H9 (cell line): ENCODE data around the gene RRBP1. TPM values are rescaled to one million over a fixed set of nuclear protein-coding genes. Genes with fewer than 3 reads are reported as not detected.

Source experiments
- DNase-seq: peaks from one replicate; pipeline ENCODE4 v3.0.0-alpha.2; 2017
- H2AFZ ChIP-seq: one replicate; pipeline ENCODE4 v1.6.1; 2013; ENCODE audit warnings: mild to moderate bottlenecking, low read length, control low read depth, moderate library complexity
- H2AK5ac ChIP-seq: 2 replicates; pipeline ENCODE4 v1.6.1; 2013; ENCODE audit warnings: low read length, control low read depth, mixed read lengths; ENCODE audit not compliant: insufficient read length
- H2BK120ac ChIP-seq: one replicate; pipeline ENCODE4 v1.6.1; 2013; ENCODE audit warnings: low read depth, mild to moderate bottlenecking, low read length, control low read depth, inconsistent platforms; ENCODE audit not compliant: poor library complexity, severe bottlenecking
- H2BK12ac ChIP-seq: 2 replicates; pipeline ENCODE4 v1.6.1; 2013; ENCODE audit warnings: low read length, control low read depth, mixed read lengths, low read depth; ENCODE audit not compliant: insufficient read length
- H2BK15ac ChIP-seq: 2 replicates; pipeline ENCODE4 v1.6.1; 2013; ENCODE audit warnings: low read depth, low read length, control low read depth
- H2BK20ac ChIP-seq: one replicate; pipeline ENCODE4 v1.6.1; 2013; ENCODE audit warnings: low read depth, mild to moderate bottlenecking, low read length, control low read depth, inconsistent platforms; ENCODE audit not compliant: poor library complexity, severe bottlenecking
- H2BK5ac ChIP-seq: 2 replicates; pipeline ENCODE4 v1.6.1; 2013; ENCODE audit warnings: low read length, control low read depth, mixed read lengths; ENCODE audit not compliant: insufficient read length
- H3K14ac ChIP-seq: 2 replicates; pipeline ENCODE4 v1.6.1; 2013; ENCODE audit warnings: low read length, control low read depth; ENCODE audit not compliant: insufficient read depth
- H3K18ac ChIP-seq: 2 replicates; pipeline ENCODE4 v1.6.1; 2013; ENCODE audit warnings: low read depth, mild to moderate bottlenecking, mixed read lengths, low read length, control low read depth; ENCODE audit not compliant: insufficient read length
- H3K23ac ChIP-seq: 2 replicates; pipeline ENCODE4 v1.6.1; 2013; ENCODE audit warnings: low read length, control low read depth, mixed read lengths, low read depth; ENCODE audit not compliant: insufficient read length
- H3K23me2 ChIP-seq: 2 replicates; pipeline ENCODE4 v1.6.1; 2013; ENCODE audit warnings: low read depth, mild to moderate bottlenecking, mixed read lengths, low read length, control low read depth; ENCODE audit not compliant: insufficient read length, poor library complexity, severe bottlenecking
- H3K27ac ChIP-seq: 2 replicates; pipeline ENCODE4 v1.5.1; 2013; ENCODE audit warnings: low read length, control low read depth, mixed read lengths, low read depth; ENCODE audit not compliant: insufficient read length
- H3K27me3 ChIP-seq: 2 replicates; pipeline ENCODE4 v1.6.1; 2013; ENCODE audit warnings: low read length, control low read depth, inconsistent platforms; ENCODE audit not compliant: insufficient read depth
- H3K4ac ChIP-seq: 2 replicates; pipeline ENCODE4 v1.6.1; 2013; ENCODE audit warnings: low read depth, mild to moderate bottlenecking, control low read depth, inconsistent platforms, low read length, moderate library complexity
- H3K4me1 ChIP-seq: 2 replicates; pipeline ENCODE4 v1.6.1; 2013; ENCODE audit warnings: low read length, control low read depth, inconsistent platforms; ENCODE audit not compliant: insufficient read depth
- H3K4me2 ChIP-seq: 2 replicates; pipeline ENCODE4 v1.6.1; 2013; ENCODE audit warnings: low read length, control low read depth, mixed read lengths; ENCODE audit not compliant: insufficient read length, insufficient read depth
- H3K56ac ChIP-seq: 2 replicates; pipeline ENCODE4 v1.6.1; 2013; ENCODE audit warnings: low read depth, mild to moderate bottlenecking, mixed read lengths, low read length, control low read depth; ENCODE audit not compliant: insufficient read length
- H3K79me1 ChIP-seq: 2 replicates; pipeline ENCODE4 v1.6.1; 2013; ENCODE audit warnings: low read depth, mild to moderate bottlenecking, moderate library complexity, low read length, control low read depth, inconsistent platforms; ENCODE audit not compliant: insufficient read depth, poor library complexity, severe bottlenecking
- H3K79me2 ChIP-seq: 2 replicates; pipeline ENCODE4 v1.6.1; 2013; ENCODE audit warnings: low read length, control low read depth, inconsistent platforms; ENCODE audit not compliant: insufficient read depth
- H3K9ac ChIP-seq: 2 replicates; pipeline ENCODE4 v1.6.1; 2013; ENCODE audit warnings: low read length, control low read depth, mixed read lengths; ENCODE audit not compliant: insufficient read length; ENCODE audit errors: extremely low read depth
- H3K9me3 ChIP-seq: one replicate; pipeline ENCODE4 v1.6.1; 2013; ENCODE audit warnings: low read depth, low read length, inconsistent platforms; ENCODE audit not compliant: control insufficient read depth
- H3T11ph ChIP-seq: one replicate; pipeline ENCODE4 v1.6.1; 2013; ENCODE audit warnings: mild to moderate bottlenecking, low read length, control low read depth, inconsistent platforms
- H4K20me1 ChIP-seq: one replicate; pipeline ENCODE4 v1.6.1; 2013; ENCODE audit not compliant: control insufficient read depth, insufficient read length, insufficient read depth
- H4K5ac ChIP-seq: 2 replicates; pipeline ENCODE4 v1.6.1; 2013; ENCODE audit warnings: low read depth, mild to moderate bottlenecking, mixed read lengths, low read length, control low read depth; ENCODE audit not compliant: insufficient read length
- H4K8ac ChIP-seq: replicated peaks from 2 replicates; pipeline ENCODE4 v1.6.1; 2013; ENCODE audit warnings: low read length, control low read depth, mixed read lengths, low read depth; ENCODE audit not compliant: insufficient read length
- H4K91ac ChIP-seq: 2 replicates; pipeline ENCODE4 v1.6.1; 2013; ENCODE audit warnings: low read depth, mild to moderate bottlenecking, moderate library complexity, mixed read lengths, low read length, control low read depth; ENCODE audit not compliant: insufficient read length
- H3K27ac Mint-ChIP-seq, 3 experiments: 2 replicates in 2 of 3; 3 replicates in 1 of 3; pipeline ENCODE4 v1.8.0; 2020 to 2021; ENCODE audit warnings: mixed read lengths in 3 of 3, mild to moderate bottlenecking in 1 of 3, moderate library complexity in 1 of 3
- H3K27me3 Mint-ChIP-seq: 2 replicates; pipeline ENCODE4 v1.8.0; 2021; ENCODE audit warnings: low read depth, mild to moderate bottlenecking, moderate library complexity, mixed read lengths
- H3K36me3 Mint-ChIP-seq, 3 experiments: 2 replicates in 2 of 3; 3 replicates in 1 of 3; pipeline ENCODE4 v1.8.0; 2020 to 2021; ENCODE audit warnings: low read depth in 3 of 3, mixed read lengths in 3 of 3; ENCODE audit not compliant: insufficient read depth in 1 of 3
- H3K4me1 Mint-ChIP-seq, 2 experiments: 2 replicates each; pipeline ENCODE4 v1.8.0; 2020; ENCODE audit warnings: mixed read lengths in 2 of 2
- H3K4me3 Mint-ChIP-seq, 2 experiments: 2 replicates in 1 of 2; 3 replicates in 1 of 2; pipeline ENCODE4 v1.8.0; 2020 to 2021; ENCODE audit warnings: mild to moderate bottlenecking in 2 of 2, mixed read lengths in 2 of 2, moderate library complexity in 1 of 2
- H3K9me3 Mint-ChIP-seq, 2 experiments: 2 replicates in 1 of 2; 3 replicates in 1 of 2; pipeline ENCODE4 v1.8.0; 2020; ENCODE audit warnings: mild to moderate bottlenecking in 2 of 2, mixed read lengths in 2 of 2, moderate library complexity in 1 of 2
- WGBS: extraction: QIAGEN DNeasy Blood & Tissue Kit; methylation state at CpG from one replicate; pipeline ENCODE4 v1.1.7; 2013; ENCODE audit warnings: missing lambda C conversion rate, low lambda C conversion rate, mixed read lengths; ENCODE audit not compliant: insufficient read length; ENCODE audit errors: extremely low coverage; 5-methylcytosine and 5-hydroxymethylcytosine counted together
- total RNA-seq: library from RNA; stranded (reverse); gene quantifications from 2 replicates; pipeline ENCODE4 v1.2.1, GENCODE V29; 2021
- TF ChIP-seq, protein P1 (sequence below): fragments of 200-600 bp; sonication (generic); conservative IDR thresholded peaks from 3 replicates; pipeline ENCODE4 v1.8.0; 2021; ENCODE audit warnings: antibody characterized with exemption, mild to moderate bottlenecking

RRBP1 gene
- total RNA-seq, 1 experiment from 2014 or later: 97.8 TPM

GRCh38 chr20:17725094-17725835, 43.2 kb upstream of the RRBP1 start:
- WGBS: no CpG with 5 or more reads among the region's 13 CpGs
- no peaks in the 10 kb centered on the region for H3K9me3 ChIP-seq
- no peak overlapping the region for H2BK20ac ChIP-seq
- H3K4me1 Mint-ChIP-seq: peaks cover 8 to 12% of the 10 kb centered on the region in 2 experiments
- no peak overlapping the region for H3K4me2 ChIP-seq
- no peaks in the 10 kb centered on the region; a peak in 1 of 5 replicates for H3K9me3 Mint-ChIP-seq
- H2BK5ac ChIP-seq: no peak overlapping the region
- no peak overlapping the region for H4K8ac ChIP-seq
- H3K14ac ChIP-seq: no peak overlapping the region
- H2BK120ac ChIP-seq: no peak overlapping the region
- H2AK5ac ChIP-seq: no peak overlapping the region
- no peaks in the 10 kb centered on the region for H3K79me2 ChIP-seq
- no peaks in the 10 kb centered on the region for H3K79me1 ChIP-seq
- no peak overlapping the region for H3K9ac ChIP-seq
- H2AFZ ChIP-seq: no peak overlapping the region
- H3K56ac ChIP-seq: no peak overlapping the region
- H2BK15ac ChIP-seq: no peak overlapping the region
- no peaks in the 10 kb centered on the region for H3K4me1 ChIP-seq
- DNase-seq: no peak
- no peak overlapping the region for H3K23ac ChIP-seq
- H3K23me2 ChIP-seq: no peaks in the 10 kb centered on the region
- H2BK12ac ChIP-seq: no peak overlapping the region
- no peak overlapping the region for H4K5ac ChIP-seq
- H3K4ac ChIP-seq: no peak overlapping the region
- no peak overlapping the region for H3K4me3 Mint-ChIP-seq
- no peak overlapping the region for H3T11ph ChIP-seq
- no peak overlapping the region for H3K27ac ChIP-seq
- H3K18ac ChIP-seq: no peak overlapping the region
- H4K20me1 ChIP-seq: no peaks in the 10 kb centered on the region
- H3K27me3 ChIP-seq: no peaks in the 10 kb centered on the region
- H4K91ac ChIP-seq: no peak overlapping the region
- TF ChIP-seq, protein P1, sequence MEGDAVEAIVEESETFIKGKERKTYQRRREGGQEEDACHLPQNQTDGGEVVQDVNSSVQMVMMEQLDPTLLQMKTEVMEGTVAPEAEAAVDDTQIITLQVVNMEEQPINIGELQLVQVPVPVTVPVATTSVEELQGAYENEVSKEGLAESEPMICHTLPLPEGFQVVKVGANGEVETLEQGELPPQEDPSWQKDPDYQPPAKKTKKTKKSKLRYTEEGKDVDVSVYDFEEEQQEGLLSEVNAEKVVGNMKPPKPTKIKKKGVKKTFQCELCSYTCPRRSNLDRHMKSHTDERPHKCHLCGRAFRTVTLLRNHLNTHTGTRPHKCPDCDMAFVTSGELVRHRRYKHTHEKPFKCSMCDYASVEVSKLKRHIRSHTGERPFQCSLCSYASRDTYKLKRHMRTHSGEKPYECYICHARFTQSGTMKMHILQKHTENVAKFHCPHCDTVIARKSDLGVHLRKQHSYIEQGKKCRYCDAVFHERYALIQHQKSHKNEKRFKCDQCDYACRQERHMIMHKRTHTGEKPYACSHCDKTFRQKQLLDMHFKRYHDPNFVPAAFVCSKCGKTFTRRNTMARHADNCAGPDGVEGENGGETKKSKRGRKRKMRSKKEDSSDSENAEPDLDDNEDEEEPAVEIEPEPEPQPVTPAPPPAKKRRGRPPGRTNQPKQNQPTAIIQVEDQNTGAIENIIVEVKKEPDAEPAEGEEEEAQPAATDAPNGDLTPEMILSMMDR: no peak
- H3K27ac Mint-ChIP-seq: no peak overlapping the region; a peak in 1 of 7 replicates
- peaks cover 10% of the 10 kb centered on the region for H3K27me3 Mint-ChIP-seq
- no peaks in the 10 kb centered on the region for H3K36me3 Mint-ChIP-seq
